ENCODE results near the gene PRR30. TPM values are rescaled to one million over a fixed set of nuclear protein-coding genes. Genes with fewer than 3 reads are reported as not detected.
A peak's percentile ranks its signal among the peaks of the same experiment; 100 is the strongest.
"Not testable (repeated sequence)": the region's sequence is repeated elsewhere in the genome, so short reads cannot be mapped to it uniquely, and the experiment has no call there.

Gene PRR30
- total RNA-seq, 2 donors from 2014 or later, result not detected

DNA sequence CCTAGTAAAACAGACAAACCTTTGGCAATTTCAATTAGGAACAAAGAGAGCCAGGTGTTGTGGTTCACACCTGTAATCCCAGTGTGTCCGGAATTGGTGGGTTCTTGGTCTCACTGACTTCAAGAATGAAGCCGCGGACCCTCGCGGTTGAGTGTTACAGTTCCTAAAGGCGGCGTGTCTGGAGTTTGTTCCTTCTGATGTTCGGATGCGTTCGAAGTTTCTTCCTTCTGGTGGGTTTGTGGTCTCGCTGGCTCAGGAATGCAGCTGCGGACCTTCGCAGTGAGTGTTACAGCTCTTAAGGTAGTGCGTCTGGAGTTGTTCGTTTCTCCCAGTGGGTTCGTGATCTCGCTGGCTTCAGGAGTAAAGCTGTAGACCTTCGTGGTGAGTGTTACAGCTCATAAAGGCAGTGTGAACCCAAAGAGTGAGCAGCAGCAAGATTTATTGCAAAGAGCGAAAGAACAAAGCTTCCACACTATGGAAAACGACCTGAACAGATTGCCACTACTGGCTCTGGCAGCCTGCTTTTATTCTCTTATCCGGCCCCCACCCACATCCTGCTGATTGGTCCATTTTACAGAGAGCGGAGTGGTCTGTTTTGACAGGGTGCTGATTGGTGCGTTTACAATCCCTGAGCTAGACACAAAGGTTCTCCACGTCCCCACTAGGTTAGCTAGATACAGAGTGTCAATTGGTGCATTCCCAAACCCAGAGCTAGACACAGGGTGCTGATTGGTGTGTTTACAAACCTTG, 28.4 kb downstream of the PRR30 start:
- intact Hi-C loops (cut with DNase I, micrococcal nuclease); ATAC-seq; DNase-seq: not testable (repeated sequence)

- ATAC-seq, result no peak
- intact Hi-C loops (cut with DNase I, micrococcal nuclease), result no loop called here
Measured at GRCh38 chr2:27109083-27109482, 30.1 kb downstream of the PRR30 start.

GRCh38 chr2:27108221-27108620, 31.0 kb downstream of the PRR30 start:
- no peak for DNase-seq
- intact Hi-C loops (cut with DNase I, micrococcal nuclease), result no loop called here

More at GRCh38 chr2:27109083-27109482, 30.1 kb downstream of the PRR30 start:
- DNase-seq, result no peak

DNA sequence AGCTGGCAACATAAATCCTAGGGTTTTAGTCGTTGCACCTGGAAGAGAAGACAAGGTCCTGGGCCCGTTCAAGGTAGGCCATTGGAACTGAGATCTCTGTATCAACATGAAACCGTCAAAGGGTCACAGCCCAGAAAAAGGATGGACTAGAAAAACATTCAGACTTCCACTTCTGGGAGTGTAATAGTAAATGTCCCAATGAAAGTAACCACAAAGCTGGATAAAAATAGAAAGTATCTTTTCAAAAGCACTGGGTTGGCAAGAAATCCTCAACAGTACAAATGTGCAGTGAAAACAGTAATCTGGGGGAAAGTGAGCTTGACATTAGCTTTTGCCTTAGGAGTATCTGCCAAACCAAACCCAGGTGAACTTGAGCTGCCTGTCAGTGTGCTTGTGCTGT, 33.2 kb downstream of the PRR30 start:
- intact Hi-C loops (cut with DNase I, micrococcal nuclease), result no loop called here

More at GRCh38 chr2:27108221-27108620, 31.0 kb downstream of the PRR30 start:
- ATAC-seq, result no peak

DNA sequence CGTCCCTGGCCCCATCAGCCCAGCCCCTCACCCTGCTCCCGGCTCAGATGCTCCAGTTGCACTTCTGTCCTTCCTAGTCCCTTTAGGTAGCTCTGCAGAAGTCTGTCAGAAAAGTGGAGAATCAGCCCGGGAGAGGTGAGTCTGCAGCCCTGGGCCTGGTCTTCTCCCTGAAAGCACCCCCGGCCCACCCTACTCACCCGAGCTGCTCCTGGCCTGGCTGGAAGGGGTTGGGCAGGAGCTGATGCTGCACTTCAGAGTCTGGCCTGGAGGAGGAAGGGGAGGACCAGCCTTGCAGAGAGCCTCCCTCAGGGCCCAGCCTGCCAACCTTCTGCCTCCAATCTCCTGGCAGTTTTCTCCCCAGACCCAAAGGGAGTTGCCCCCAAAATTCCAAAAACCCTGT, 36.9 kb downstream of the PRR30 start:
- ATAC-seq, result no peak
- DNase-seq, result no peak
- intact Hi-C loops (cut with DNase I, micrococcal nuclease), result no loop called here

More for the DNA sequence above, 33.2 kb downstream of the PRR30 start:
- ATAC-seq, result no peak
- DNase-seq, result no peak

DNA sequence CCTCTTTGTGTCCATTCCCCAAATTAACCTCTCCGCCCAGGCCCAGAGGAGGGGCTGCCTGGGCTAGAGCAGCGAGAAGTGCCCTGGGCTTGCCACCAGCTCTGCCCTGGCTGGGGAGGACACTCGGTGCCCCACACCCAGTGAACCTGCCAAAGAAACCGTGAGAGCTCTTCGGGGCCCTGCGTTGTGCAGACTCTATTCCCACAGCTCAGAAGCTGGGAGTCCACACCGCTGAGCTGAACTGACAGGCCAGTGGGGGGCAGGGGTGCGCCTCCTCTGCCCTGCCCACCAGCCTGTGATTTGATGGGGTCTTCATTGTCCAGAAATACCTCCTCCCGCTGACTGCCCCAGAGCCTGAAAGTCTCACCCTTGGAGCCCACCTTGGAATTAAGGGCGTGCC, 39.2 kb downstream of the PRR30 start:
- intact Hi-C loops (cut with DNase I, micrococcal nuclease), result no loop called here
- DNase-seq (no peak), ATAC-seq (no peak)

GRCh38 chr2:27099334-27099955, 39.8 kb downstream of the PRR30 start:
- ATAC-seq (no peak), DNase-seq (no peak)
- intact Hi-C loops (cut with DNase I, micrococcal nuclease), result loop anchor here (5.0 to 10.0 kb wide), 3 partner anchors 95 to 185 kb away; partner anchors contain the start of gene TRIM54 (in 2 of the 2)

DNA sequence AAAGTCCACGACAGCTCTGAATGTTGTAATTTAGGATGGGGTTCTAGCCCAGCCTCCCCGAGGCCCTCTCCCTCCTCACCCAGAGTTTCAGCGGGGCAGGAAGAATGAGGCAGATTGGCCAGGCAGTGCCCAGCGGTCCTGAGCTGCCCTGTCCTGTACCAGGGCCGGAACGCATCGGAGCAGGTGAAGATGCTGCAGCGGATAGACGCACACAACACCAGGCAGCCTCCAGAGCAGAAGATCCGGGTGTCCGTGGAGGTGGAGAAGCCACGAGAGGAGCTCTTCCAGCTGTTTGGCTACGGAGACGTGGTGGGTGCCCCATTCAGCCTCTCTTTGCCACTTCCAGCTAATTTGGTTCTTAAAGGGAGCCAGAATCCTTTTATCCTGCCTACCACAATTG, 41.9 kb downstream of the PRR30 start:
- intact Hi-C loops (cut with DNase I, micrococcal nuclease), result loop anchor here (5.0 to 10.0 kb wide), 3 partner anchors 97 to 187 kb away; partner anchors contain the start of gene TRIM54 (in 2 of the 2)
- ATAC-seq, result no peak

GRCh38 chr2:27096748-27097297, 42.4 kb downstream of the PRR30 start:
- ATAC-seq, result no peak
- intact Hi-C loops (cut with DNase I, micrococcal nuclease), result loop anchor here (5.0 to 10.0 kb wide), 3 partner anchors 98 to 188 kb away; partner anchors contain the start of gene TRIM54 (in 2 of the 2)

More for the DNA sequence above, 41.9 kb downstream of the PRR30 start:
- no peak for DNase-seq

GRCh38 chr2:27095745-27096651, 43.2 kb downstream of the PRR30 start:
- ATAC-seq (peak; percentile 65), DNase-seq (peak in 1 of 2 donors; percentile 50)
- intact Hi-C loops (cut with DNase I, micrococcal nuclease), result loop anchor here (5.0 to 10.0 kb wide), 3 partner anchors 99 to 189 kb away; partner anchors contain the start of gene TRIM54 (in 2 of the 2)

More at GRCh38 chr2:27096748-27097297, 42.4 kb downstream of the PRR30 start:
- DNase-seq, result no peak

- intact Hi-C loops (cut with DNase I, micrococcal nuclease), result loop anchor here (5.0 to 10.0 kb wide), 3 partner anchors 99 to 189 kb away; partner anchors contain the start of gene TRIM54 (in 2 of the 2)
- DNase-seq, result no peak
Measured at GRCh38 chr2:27095427-27095744, 43.8 kb downstream of the PRR30 start.

DNA sequence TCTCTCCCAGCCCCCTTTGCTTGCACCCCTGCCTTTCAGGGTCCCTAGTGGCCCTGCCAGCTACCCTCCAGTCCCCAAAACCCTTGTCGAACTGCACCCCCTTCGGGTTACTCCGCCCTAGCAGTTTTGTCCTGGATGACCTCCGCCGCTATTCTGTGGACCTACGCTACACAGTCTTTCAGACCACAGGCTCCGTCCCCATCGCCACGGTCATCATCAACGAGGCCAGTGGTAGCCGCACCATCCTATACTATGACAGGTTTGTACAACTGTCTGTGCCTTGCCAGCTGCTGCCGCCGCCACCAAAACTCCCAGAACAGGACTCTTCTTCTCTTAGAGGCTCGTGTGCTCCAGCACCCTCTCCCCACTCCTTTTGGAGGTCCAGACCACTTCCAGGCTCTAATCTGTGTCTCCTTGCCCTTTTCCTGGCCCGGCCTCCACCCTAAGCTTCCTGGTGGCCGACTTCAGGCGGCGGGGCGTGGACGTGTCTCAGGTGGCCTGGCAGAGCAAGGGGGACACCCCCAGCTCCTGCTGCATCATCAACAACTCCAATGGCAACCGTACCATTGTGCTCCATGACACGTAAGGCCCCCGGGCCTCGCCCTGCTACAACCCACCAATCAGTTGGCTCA, 44.7 kb downstream of the PRR30 start:
- ATAC-seq (no peak), DNase-seq (no peak)
- intact Hi-C loops (cut with DNase I, micrococcal nuclease), result loop anchor here (10.0 kb wide), 2 partner anchors 100 to 190 kb away; partner anchors contain the start of gene TRIM54 (in 1 of the 2)

More at GRCh38 chr2:27095427-27095744, 43.8 kb downstream of the PRR30 start:
- no peak for ATAC-seq

DNA sequence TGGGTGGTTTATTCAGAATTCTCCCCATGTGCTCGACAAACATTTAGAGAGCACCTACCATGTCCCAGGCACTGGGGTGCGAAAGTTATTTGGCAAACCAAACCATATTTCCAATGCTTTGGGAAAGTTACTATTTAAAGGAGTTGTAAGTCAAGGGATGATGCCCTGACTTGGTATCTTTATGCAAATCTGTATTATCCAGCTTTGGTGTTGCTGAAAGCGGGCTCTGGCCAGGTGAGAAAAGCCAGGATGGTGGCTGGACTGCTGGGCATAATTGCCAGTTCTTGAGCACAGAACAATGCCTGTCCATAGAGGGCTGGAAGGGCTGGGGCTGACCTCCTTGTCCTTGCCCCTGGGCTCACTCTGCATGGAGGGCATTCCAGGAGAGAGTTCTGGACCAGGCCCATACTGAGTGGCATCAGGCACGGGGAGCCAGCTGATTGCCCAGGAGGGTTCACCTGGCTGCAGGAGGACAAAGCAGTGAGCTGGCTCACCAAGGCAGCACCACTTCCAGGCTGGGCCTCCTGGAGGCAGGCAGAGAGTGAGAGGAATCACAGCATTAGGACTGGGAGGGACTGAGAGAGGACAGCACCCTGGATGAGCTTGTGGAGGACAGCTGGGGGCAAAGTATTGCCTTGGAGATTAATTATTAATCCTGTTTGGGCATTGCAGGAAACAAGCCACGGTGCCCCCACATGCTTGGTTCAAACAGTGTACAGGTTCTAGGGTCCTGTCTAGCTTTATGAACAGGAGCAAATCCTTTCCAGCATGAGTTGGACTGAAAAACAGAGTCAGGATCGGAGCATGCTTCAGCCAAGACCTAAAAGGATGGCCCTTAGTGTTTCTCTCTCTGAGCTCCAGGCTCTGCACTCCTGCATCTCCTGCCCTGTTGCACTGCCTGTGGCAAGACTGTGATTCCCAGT, 45.5 kb downstream of the PRR30 start:
- intact Hi-C loops (cut with DNase I, micrococcal nuclease), result loop anchor here (10.0 kb wide), 2 partner anchors 101 to 191 kb away; partner anchors contain the start of gene TRIM54 (in 1 of the 2)
- ATAC-seq, result peak; percentile 42
- no peak for DNase-seq

- peak; percentile 59 for ATAC-seq
- peak in 1 of 2 donors; percentile 53 for DNase-seq
- intact Hi-C loops (cut with DNase I, micrococcal nuclease), result loop anchor here (10.0 kb wide), 2 partner anchors 102 to 192 kb away; partner anchors contain the start of gene TRIM54 (in 1 of the 2)
Measured at GRCh38 chr2:27092696-27093429, 46.3 kb downstream of the PRR30 start.

DNA sequence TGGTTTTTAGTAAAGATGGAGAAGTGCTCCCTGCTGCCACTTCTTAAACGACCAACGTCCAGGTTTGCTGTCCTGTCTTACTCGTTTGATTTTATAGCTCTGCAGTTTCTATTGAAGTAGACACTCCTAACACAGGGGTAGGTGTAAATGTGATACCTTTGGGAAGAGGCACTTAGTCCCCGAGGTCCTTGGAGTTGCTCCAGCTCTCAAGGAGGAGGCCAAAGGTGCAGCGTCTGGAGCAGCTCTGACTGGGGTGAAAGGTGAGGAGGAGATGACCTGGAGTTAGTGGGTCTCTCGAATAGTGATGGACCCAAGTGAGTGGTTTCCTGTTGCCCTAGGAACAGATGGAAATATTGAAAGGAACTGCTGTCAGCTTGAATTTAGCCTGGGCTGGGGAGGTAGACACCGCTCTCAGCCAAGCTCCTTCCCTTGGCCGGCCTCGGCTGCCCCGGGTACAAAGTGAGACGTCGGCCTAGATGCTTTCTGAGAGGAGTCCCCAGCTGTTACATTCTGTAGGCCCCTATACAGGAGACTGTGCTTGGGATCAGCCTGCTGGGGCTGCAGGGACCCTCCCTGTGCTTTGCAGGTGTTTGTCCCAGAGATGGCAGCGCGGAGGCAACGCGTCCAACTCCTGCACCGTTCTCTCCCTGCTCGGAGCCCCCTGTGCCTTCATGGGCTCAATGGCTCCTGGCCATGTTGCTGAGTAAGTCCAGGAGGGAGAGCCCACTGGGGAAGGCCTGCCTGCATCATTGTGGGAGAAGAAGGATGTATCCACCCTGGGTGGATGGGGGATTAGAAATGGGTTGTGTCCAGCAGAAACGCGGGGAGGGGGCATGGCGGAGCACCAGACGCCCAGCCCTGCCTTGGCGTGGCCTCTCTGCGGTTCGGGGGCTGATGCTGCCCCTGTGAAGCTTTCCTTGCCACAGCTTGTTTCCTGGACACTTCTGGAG, 47.2 kb downstream of the PRR30 start:
- intact Hi-C loops (cut with DNase I, micrococcal nuclease), result loop anchor here (10.0 kb wide), 2 partner anchors 103 to 193 kb away; partner anchors contain the start of gene TRIM54 (in 1 of the 2)

More for the DNA sequence above, 47.2 kb downstream of the PRR30 start:
- ATAC-seq (no peak), DNase-seq (no peak)

Measured in left colon (tissue), 2 donors.